Esophagus (tissue), 2 donors: ENCODE measurements around the gene DPH1. TPM values are rescaled to one million over a fixed set of nuclear protein-coding genes. Genes with fewer than 3 reads are reported as not detected.

Experiments
- H3K27ac ChIP-seq, 2 donors: one replicate each; pipeline ENCODE4 v1.5.1; 2013; ENCODE audit warnings: low read depth in 2 of 2, mild to moderate bottlenecking in 2 of 2, inconsistent platforms in 1 of 2, low read length in 1 of 2, moderate library complexity in 1 of 2
- H3K27me3 ChIP-seq, 2 donors: one replicate each; pipeline ENCODE4 v1.6.1; 2013; ENCODE audit warnings: low read length in 2 of 2, control low read depth in 1 of 2, mild to moderate bottlenecking in 1 of 2; ENCODE audit not compliant: insufficient read depth in 2 of 2, control insufficient read depth in 1 of 2
- H3K36me3 ChIP-seq, 2 donors: one replicate each; pipeline ENCODE4 v1.6.1; 2013; ENCODE audit warnings: low read length in 1 of 2; ENCODE audit not compliant: control insufficient read depth in 2 of 2, insufficient read depth in 2 of 2
- H3K4me1 ChIP-seq, 2 donors: one replicate each; pipeline ENCODE4 v1.6.1; 2013; ENCODE audit warnings: low read length in 1 of 2; ENCODE audit not compliant: control insufficient read depth in 2 of 2, insufficient read depth in 2 of 2
- H3K4me3 ChIP-seq, 2 donors: one replicate each; pipeline ENCODE4 v1.5.1; 2013; ENCODE audit warnings: low read length in 2 of 2, mild to moderate bottlenecking in 2 of 2, low read depth in 1 of 2, moderate library complexity in 1 of 2
- H3K9me3 ChIP-seq, 2 donors: one replicate each; pipeline ENCODE4 v1.6.1; 2013; ENCODE audit warnings: mild to moderate bottlenecking in 2 of 2, low read depth in 1 of 2, low read length in 1 of 2, moderate library complexity in 1 of 2; ENCODE audit not compliant: control insufficient read depth in 2 of 2, insufficient read depth in 1 of 2
- WGBS, 2 donors: extraction: QIAGEN DNeasy Blood & Tissue Kit; methylation state at CpG; one replicate each; pipeline ENCODE4 v1.1.7; 2013; 5-methylcytosine and 5-hydroxymethylcytosine counted together
- polyA plus RNA-seq, 2 donors: library from polyadenylated mRNA; stranded (reverse); fragments of 200-250 nt; gene quantifications; one replicate each; pipeline ENCODE4 v1.2.3, GENCODE V29; 2013
- donor health status: healthy with polysubstance abuse.
- donor health status: Bipolar disorder and iron deficiency.

DPH1 gene
- polyA plus RNA-seq, 2 donors, result 18.8 to 21.0 TPM

DNA sequence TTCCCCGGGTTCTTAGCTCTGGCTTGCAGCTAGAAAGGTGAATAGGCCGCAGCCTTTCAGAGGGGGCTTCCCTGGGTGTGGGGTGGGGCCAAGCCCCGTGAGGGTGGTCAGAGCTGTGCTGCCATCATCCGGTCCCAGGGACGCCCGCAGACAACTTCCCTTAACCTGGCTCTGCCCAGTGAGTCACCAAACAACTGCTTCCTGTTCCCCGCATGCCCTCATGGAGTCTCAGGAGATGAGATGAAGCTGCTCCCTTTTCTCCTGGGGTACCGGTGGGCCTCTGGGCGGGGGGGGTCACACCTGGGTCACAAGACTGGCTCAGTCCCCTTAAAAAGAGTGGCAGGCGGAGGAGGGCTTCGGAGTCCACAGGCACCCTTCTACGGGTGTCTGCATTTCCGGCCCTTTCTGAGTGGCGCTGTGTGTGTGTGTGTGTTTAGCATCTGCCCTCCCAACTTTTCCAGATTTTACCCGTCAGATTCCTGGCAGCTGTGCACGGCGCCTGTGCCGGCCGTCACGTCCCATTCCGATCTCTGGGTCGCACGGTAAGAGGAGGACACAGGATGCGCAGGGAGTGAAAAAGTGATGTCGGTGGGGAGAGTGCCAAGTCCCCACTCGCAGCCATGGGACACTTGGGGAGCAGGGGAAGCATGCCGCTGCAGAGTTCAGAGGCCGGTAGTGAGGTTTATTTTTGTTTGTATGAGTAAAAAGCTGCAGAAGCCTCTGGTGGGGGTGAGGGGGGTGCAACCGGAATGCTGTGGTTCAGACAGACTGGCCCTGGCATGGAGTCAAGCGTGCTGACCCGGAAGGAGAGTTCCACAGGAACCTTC lies 41.7 kb downstream of the DPH1 start:
- WGBS, 2 donors, result 66 to 67% methylated on average over 31 of the region's 31 CpGs
- H3K27me3 ChIP-seq, result no peaks in the 10 kb centered on the region
- H3K4me1 ChIP-seq, result peaks cover 3 to 18% of the 10 kb centered on the region in 2 donors
- H3K9me3 ChIP-seq, result peaks cover 0 to 3% of the 10 kb centered on the region in 2 donors
- H3K36me3 ChIP-seq, result peaks cover 0 to 24% of the 10 kb centered on the region in 2 donors
- H3K27ac ChIP-seq, result peak overlapping the region; percentile 74 to 84
- no peak overlapping the region for H3K4me3 ChIP-seq

DNA sequence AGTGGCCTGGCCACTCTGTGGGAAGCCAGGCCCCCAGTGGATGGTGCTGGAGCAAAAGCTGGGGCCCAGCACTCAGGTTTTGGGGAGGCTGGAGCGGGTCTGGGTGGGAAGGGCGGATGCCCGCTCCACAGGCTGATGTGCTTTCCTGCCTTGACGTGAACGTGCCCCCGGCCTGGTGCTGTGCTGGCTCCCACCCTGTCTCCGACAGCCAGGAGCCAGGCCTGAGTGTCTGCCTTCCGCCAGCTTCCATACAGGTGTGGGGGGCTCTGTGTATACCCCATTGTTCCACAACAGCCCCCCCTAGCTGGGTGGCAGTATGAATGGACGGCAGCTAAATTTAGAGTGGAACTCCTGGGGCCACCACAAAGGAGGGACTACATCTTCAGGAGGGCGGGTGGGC lies 45.0 kb downstream of the DPH1 start:
- Histone ChIP-seq H3K4me1 (peaks cover 5 to 14% of the 10 kb centered on the region in 2 donors), H3K27ac (peak overlapping the region; percentile 40 to 69), H3K9me3 (no peaks in the 10 kb centered on the region), H3K4me3 (no peak overlapping the region), H3K36me3 (peaks cover 0 to 23% of the 10 kb centered on the region in 2 donors), H3K27me3 (no peaks in the 10 kb centered on the region)
- WGBS, 2 donors, result 80 to 87% methylated on average over 10 of the region's 10 CpGs

DNA sequence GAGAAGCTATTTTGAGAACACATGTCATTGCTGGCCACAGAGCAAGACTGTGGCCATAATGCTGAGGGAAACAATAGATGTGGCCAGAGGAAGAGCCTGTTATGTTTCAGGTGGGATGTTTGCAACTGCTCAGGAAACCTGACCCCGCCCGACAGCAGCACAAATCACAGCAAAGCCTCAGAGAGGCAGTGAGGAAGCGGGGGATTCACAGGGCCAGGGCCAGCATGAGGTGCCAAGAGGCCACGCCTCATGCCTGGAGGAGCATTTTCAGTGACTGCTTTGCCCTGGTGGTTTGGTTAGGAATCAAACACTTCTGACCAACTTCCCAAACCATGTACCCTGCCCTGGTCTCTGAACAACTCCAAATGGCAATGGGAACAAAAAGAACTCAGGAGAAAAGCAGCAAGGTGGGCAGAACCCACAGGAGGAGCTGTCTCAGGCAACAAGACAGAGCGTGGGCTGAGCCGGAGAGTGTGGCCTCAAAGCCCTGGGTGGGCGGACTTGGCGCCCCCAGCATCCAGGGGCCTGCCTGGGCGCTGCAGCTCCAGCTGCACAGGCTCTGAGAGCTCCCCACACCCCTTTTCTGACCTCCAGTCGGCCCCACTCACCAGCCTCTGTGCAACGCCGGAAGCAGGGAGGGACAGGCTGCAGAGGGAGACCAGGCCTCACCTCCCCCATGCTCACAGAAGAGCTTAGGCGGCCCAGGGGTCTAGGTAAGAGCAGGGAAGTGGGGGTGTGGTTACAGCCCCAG lies 45.6 kb downstream of the DPH1 start:
- H3K27ac ChIP-seq, result peak overlapping the region; percentile 5 to 54
- no peaks in the 10 kb centered on the region for H3K27me3 ChIP-seq
- no peaks in the 10 kb centered on the region for H3K9me3 ChIP-seq
- H3K36me3 ChIP-seq, result peaks cover 0 to 23% of the 10 kb centered on the region in 2 donors
- H3K4me3 ChIP-seq, result no peak overlapping the region
- 39 to 46% methylated on average over 13 of the region's 13 CpGs for WGBS, 2 donors
- H3K4me1 ChIP-seq, result peaks cover 3 to 13% of the 10 kb centered on the region in 2 donors

GRCh38 chr17:2076087-2076984 lies 46.4 kb downstream of the DPH1 start:
- no peak overlapping the region for H3K4me3 ChIP-seq
- no peaks in the 10 kb centered on the region for H3K27me3 ChIP-seq
- H3K27ac ChIP-seq, result peak overlapping the region; percentile 33 to 67
- H3K9me3 ChIP-seq, result no peaks in the 10 kb centered on the region
- WGBS, 2 donors, result 50 to 65% methylated on average over 17 of the region's 17 CpGs
- H3K4me1 ChIP-seq, result peaks cover 3 to 5% of the 10 kb centered on the region in 2 donors
- peaks cover 0 to 22% of the 10 kb centered on the region in 2 donors for H3K36me3 ChIP-seq

DNA sequence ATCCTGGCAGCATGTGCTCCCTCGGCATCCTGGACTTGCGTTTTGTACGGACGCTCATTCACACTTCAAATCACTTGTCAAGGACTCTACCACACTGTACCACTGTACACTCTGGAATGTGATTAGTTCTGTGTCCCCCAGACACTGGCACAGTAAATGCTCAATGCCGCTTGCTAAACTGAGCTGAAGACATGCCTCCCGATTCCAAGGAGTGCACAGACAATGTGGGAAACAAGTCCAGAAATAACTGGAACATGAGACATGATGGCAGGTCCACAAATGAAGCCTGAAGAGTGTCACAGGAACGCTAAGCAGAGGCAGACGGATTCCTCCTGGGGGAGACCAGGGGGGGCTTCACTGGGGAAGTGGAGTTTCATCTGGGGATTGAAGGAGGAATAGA lies 47.1 kb downstream of the DPH1 start:
- no peaks in the 10 kb centered on the region for H3K27me3 ChIP-seq
- H3K36me3 ChIP-seq, result peaks cover 3 to 21% of the 10 kb centered on the region in 2 donors
- no peak overlapping the region for H3K4me3 ChIP-seq
- H3K4me1 ChIP-seq, result peaks cover 3 to 4% of the 10 kb centered on the region in 2 donors
- peak overlapping the region; percentile 33 to 67 for H3K27ac ChIP-seq
- 82% methylated on average over 8 of the region's 8 CpGs for WGBS, 2 donors
- no peaks in the 10 kb centered on the region for H3K9me3 ChIP-seq

DNA sequence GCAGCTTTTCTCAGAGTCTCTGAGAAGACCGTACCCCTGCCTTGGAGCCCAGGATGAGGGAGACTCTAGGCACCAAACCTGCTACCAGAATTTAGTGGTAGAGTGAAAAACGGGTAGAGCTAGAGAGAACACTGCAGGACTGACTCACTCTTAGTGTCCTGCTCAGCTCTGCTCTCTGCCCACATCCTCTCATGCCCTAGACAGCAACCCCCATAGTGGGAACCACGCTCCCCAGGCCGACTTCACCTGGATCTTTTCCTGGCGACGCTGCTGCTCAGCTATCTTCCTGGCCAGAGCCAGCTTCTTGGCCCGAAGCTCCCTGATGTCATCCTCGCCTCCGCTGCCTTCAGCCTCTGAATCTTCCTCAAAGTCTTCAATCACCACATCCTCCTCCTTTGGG lies 51.6 kb downstream of the DPH1 start:
- Histone ChIP-seq H3K4me3 (no peak overlapping the region), H3K9me3 (no peaks in the 10 kb centered on the region), H3K4me1 (peaks cover 10 to 18% of the 10 kb centered on the region in 2 donors), H3K27me3 (no peaks in the 10 kb centered on the region), H3K36me3 (peaks cover 3 to 30% of the 10 kb centered on the region in 2 donors), H3K27ac (peak overlapping the region in 1 of 2 donors; percentile 36)
- 81 to 86% methylated on average over 9 of the region's 9 CpGs for WGBS, 2 donors

DNA sequence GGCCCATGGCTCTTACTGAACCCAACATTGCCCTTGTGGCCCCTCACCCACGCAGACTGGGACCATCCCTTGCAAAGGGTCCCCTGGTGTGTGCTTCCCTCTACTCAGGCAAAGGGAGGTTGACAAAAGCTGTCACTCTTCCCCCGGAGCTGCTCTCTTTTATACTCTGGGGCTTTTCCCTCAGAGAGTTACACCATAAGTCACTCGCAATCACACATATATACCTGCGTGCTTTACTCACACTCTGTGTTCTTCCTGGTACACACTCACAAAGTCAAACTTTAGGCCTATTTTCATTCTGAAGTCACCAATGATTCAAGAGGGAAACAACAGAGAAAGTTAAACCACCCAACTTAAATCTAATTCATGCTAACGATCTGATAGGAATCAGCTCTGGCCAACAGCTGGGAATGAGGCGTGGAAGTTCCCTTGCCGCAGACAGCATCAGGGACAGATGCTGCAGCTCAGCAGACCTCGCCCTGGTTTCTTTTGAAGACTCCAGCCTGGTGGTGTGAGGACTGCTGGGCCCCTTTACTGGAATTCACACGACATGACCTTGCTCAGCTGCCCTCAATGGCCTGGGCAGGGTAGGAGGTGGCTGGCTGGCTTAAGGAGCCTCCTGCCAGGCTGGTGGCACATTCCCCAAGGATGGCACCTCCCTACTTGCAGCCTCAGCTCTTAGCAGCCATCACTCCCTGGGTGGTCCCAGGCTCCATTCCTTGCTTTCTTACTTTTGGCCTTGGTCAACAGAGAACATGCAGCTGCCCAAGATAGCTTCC lies 52.2 kb downstream of the DPH1 start:
- Histone ChIP-seq H3K9me3 (no peaks in the 10 kb centered on the region), H3K4me1 (peaks cover 8 to 20% of the 10 kb centered on the region in 2 donors), H3K27ac (peak overlapping the region in 1 of 2 donors; percentile 36), H3K36me3 (peaks cover 3 to 29% of the 10 kb centered on the region in 2 donors), H3K4me3 (no peak overlapping the region), H3K27me3 (no peaks in the 10 kb centered on the region)
- 68 to 79% methylated on average over 9 of the region's 9 CpGs for WGBS, 2 donors

DNA sequence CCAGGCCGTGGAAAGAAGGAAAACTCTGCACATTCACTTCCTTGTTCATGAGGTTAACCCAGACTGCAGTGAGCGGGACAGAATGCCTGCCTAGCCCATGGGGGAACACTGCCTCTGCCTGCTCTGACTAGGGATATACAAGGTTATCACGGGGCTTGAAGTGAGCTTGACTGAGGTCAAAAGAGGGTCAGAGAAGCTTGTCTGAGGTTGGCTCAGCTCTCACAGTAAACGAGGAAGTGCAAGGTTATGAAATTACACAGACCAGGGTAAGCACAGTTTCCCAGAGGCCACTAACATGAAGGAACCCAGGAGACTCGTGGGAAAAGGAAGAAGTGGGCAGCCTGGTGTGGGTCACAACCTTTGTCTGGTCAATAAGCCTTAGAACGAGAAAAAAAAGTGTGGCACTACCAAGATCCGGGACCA lies 53.7 kb downstream of the DPH1 start:
- peaks cover 8 to 24% of the 10 kb centered on the region in 2 donors for H3K4me1 ChIP-seq
- H3K27ac ChIP-seq, result peak overlapping the region; percentile 92 to 96
- H3K9me3 ChIP-seq, result no peaks in the 10 kb centered on the region
- 48 to 52% methylated on average over 7 of the region's 7 CpGs for WGBS, 2 donors
- no peak overlapping the region for H3K4me3 ChIP-seq
- peaks cover 3 to 24% of the 10 kb centered on the region in 2 donors for H3K36me3 ChIP-seq
- H3K27me3 ChIP-seq, result no peaks in the 10 kb centered on the region
